ENCODE data around the gene TGFB3.

The TGFB3 gene

GRCh38 chr14:75939200-75939599, 42.6 kb downstream of the TGFB3 start:
- no peak for DNase-seq (ENCODE audit: extremely low spot score)
- ChIA-PET POLR2A (no interaction called here), CTCF (no interaction called here)
- TF ChIP-seq HDGF (IDR thresholded peaks at IDR 0.05; ENCODE audit: borderline replicate concordance) (no peak), L3MBTL2 (conservative IDR thresholded peaks at IDR 0.05) (no peak), NFRKB (IDR thresholded peaks at IDR 0.05) (no peak), LEF1 (IDR thresholded peaks at IDR 0.05; ENCODE audit: borderline replicate concordance) (no peak), BHLHE40 (IDR thresholded peaks at IDR 0.05; ENCODE audit: borderline replicate concordance) (no peak), SUZ12 (IDR thresholded peaks at IDR 0.05) (no peak), FOXK2 (IDR thresholded peaks at IDR 0.05) (no peak), ZNF384 (IDR thresholded peaks at IDR 0.05) (no peak), ELF4 (IDR thresholded peaks at IDR 0.05) (no peak), PKNOX1 (IDR thresholded peaks at IDR 0.05) (no peak), FOXA1 (IDR thresholded peaks at IDR 0.05) (no peak), FOXM1 (IDR thresholded peaks at IDR 0.05; ENCODE audit: borderline replicate concordance) (no peak), SP1 (IDR thresholded peaks at IDR 0.05) (no peak)

- TF ChIP-seq ZNF384 (IDR thresholded peaks at IDR 0.05) (no peak), FOXM1 (IDR thresholded peaks at IDR 0.05; ENCODE audit: borderline replicate concordance) (no peak), SUZ12 (IDR thresholded peaks at IDR 0.05) (no peak), LEF1 (IDR thresholded peaks at IDR 0.05; ENCODE audit: borderline replicate concordance) (no peak), SP1 (IDR thresholded peaks at IDR 0.05) (no peak), L3MBTL2 (conservative IDR thresholded peaks at IDR 0.05) (no peak), ARNT (IDR thresholded peaks at IDR 0.05) (no peak), BHLHE40 (IDR thresholded peaks at IDR 0.05; ENCODE audit: borderline replicate concordance) (no peak), NFRKB (IDR thresholded peaks at IDR 0.05) (no peak), HDGF (IDR thresholded peaks at IDR 0.05; ENCODE audit: borderline replicate concordance) (no peak), FOXK2 (IDR thresholded peaks at IDR 0.05) (no peak), CTBP1 (IDR thresholded peaks at IDR 0.05; ENCODE audit: borderline replicate concordance) (no peak), TARDBP (IDR thresholded peaks at IDR 0.05) (no peak), FOXA1 (IDR thresholded peaks at IDR 0.05) (no peak)
- ChIA-PET POLR2A (no interaction called here), CTCF (interaction anchor here (2.4 kb wide), 1 partner anchor 29 kb away, joined by 8 read pairs; no protein-coding TSS in a partner anchor)
- DNase-seq (ENCODE audit: extremely low spot score) = no peak
Measured at GRCh38 chr14:75934998-75935628, 46.7 kb downstream of the TGFB3 start.

GRCh38 chr14:75933712-75934296, 48.0 kb downstream of the TGFB3 start:
- POLR2A ChIA-PET = interaction anchor here (0.7 kb wide), 1 partner anchor 47 kb away, joined by 3 read pairs; no protein-coding TSS in a partner anchor
- TF ChIP-seq HDGF (IDR thresholded peaks at IDR 0.05; ENCODE audit: borderline replicate concordance) = no peak
- TF ChIP-seq FOXM1 (IDR thresholded peaks at IDR 0.05; ENCODE audit: borderline replicate concordance) = no peak
- TF ChIP-seq FOXK2 (IDR thresholded peaks at IDR 0.05) = no peak

GRCh38 chr14:75928690-75929181, 53.1 kb downstream of the TGFB3 start:
- TF ChIP-seq LEF1 (IDR thresholded peaks at IDR 0.05; ENCODE audit: borderline replicate concordance) (no peak), NFRKB (IDR thresholded peaks at IDR 0.05) (no peak), SP1 (IDR thresholded peaks at IDR 0.05) (no peak), TARDBP (IDR thresholded peaks at IDR 0.05) (no peak), ELF4 (IDR thresholded peaks at IDR 0.05) (no peak), FOXA1 (IDR thresholded peaks at IDR 0.05) (no peak), PKNOX1 (IDR thresholded peaks at IDR 0.05) (no peak), HDGF (IDR thresholded peaks at IDR 0.05; ENCODE audit: borderline replicate concordance) (no peak)
- ChIA-PET CTCF (no interaction called here), POLR2A (no interaction called here)
- no peak for DNase-seq (ENCODE audit: extremely low spot score)

More at GRCh38 chr14:75933712-75934296, 48.0 kb downstream of the TGFB3 start:
- DNase-seq (ENCODE audit: extremely low spot score) = no peak
- CTCF ChIA-PET = interaction anchor here (2.4 kb wide), 1 partner anchor 27 kb away, joined by 8 read pairs; no protein-coding TSS in a partner anchor

GRCh38 chr14:75927564-75928087, 54.2 kb downstream of the TGFB3 start:
- ChIA-PET POLR2A (no interaction called here), CTCF (no interaction called here)
- TF ChIP-seq SUZ12 (IDR thresholded peaks at IDR 0.05) = no peak
- TF ChIP-seq FOXK2 (IDR thresholded peaks at IDR 0.05) = no peak
- TF ChIP-seq TARDBP (IDR thresholded peaks at IDR 0.05) = no peak
- TF ChIP-seq SP1 (IDR thresholded peaks at IDR 0.05) = no peak
- no peak for TF ChIP-seq FOXM1 (IDR thresholded peaks at IDR 0.05; ENCODE audit: borderline replicate concordance)
- TF ChIP-seq NFRKB (IDR thresholded peaks at IDR 0.05) = no peak
- TF ChIP-seq FOXA1 (IDR thresholded peaks at IDR 0.05) = no peak
- TF ChIP-seq CTBP1 (IDR thresholded peaks at IDR 0.05; ENCODE audit: borderline replicate concordance) = no peak
- TF ChIP-seq ARNT (IDR thresholded peaks at IDR 0.05) = no peak
- no peak for TF ChIP-seq BHLHE40 (IDR thresholded peaks at IDR 0.05; ENCODE audit: borderline replicate concordance)
- no peak for TF ChIP-seq LEF1 (IDR thresholded peaks at IDR 0.05; ENCODE audit: borderline replicate concordance)
- TF ChIP-seq HDGF (IDR thresholded peaks at IDR 0.05; ENCODE audit: borderline replicate concordance) = no peak
- TF ChIP-seq L3MBTL2 (conservative IDR thresholded peaks at IDR 0.05) = no peak
- no peak for TF ChIP-seq PKNOX1 (IDR thresholded peaks at IDR 0.05)
- TF ChIP-seq ZNF384 (IDR thresholded peaks at IDR 0.05) = no peak
- TF ChIP-seq ELF4 (IDR thresholded peaks at IDR 0.05) = no peak
- DNase-seq (ENCODE audit: extremely low spot score) = no peak

Measured in HEK293T (cell line).